PC-3 (cell line): ENCODE measurements around the gene SPATA46. TPM values are rescaled to one million over a fixed set of nuclear protein-coding genes. Genes with fewer than 3 reads are reported as not detected.

Source experiments
- ATAC-seq: fragments of 200-7000 bp; cut with Tn5 transposase; 2 replicates; pipeline ENCODE4 v1.9.1; 2020; ENCODE audit warnings: mild to moderate bottlenecking, moderate library complexity
- BruUV-seq: library from RNA; stranded (reverse); fragments of 400-500 nt; replicated peaks from 2 replicates; lab custom pipeline; 2021; lab: Mats Ljungman, UMichigan
- CTCF ChIA-PET: fragments of 300-600 bp; sonication (Branson Sonifier 250); formaldehyde crosslinking; loops from one replicate; lab custom pipeline; 2022; ENCODE audit warnings: antibody characterized with exemption; lab: Charles Lee
- POLR2A ChIA-PET: fragments of 300-600 bp; sonication (Branson Sonifier 250); formaldehyde crosslinking; loops from one replicate; lab custom pipeline; 2022; ENCODE audit warnings: antibody characterized with exemption; ENCODE audit not compliant: unreplicated experiment; lab: Charles Lee
- DNase-seq: peaks from one replicate; pipeline ENCODE4 v3.0.0-alpha.2; 2015
- H2AFZ ChIP-seq: fragments of 300-600 bp; sonication (generic); 2 replicates; pipeline ENCODE4 v1.6.0; 2016; ENCODE audit warnings: antibody characterized with exemption, low read length
- H3F3A ChIP-seq: fragments of 300-600 bp; sonication (generic); one replicate; pipeline ENCODE4 v1.6.0; 2017; ENCODE audit warnings: antibody characterized with exemption, low read length, control low read depth, mild to moderate bottlenecking; ENCODE audit not compliant: unreplicated experiment
- H3K27ac ChIP-seq: fragments of 300-600 bp; sonication (generic); 2 replicates; pipeline ENCODE4 v1.5.1; 2016; ENCODE audit warnings: mild to moderate bottlenecking, low read length
- H3K27me3 ChIP-seq: fragments of 300-600 bp; sonication (generic); 2 replicates; pipeline ENCODE4 v1.6.1; 2016; ENCODE audit warnings: low read length, mixed read lengths
- H3K36me3 ChIP-seq: fragments of 300-600 bp; sonication (generic); 2 replicates; pipeline ENCODE4 v1.6.1; 2016; ENCODE audit warnings: low read depth, mixed run types, low read length, mixed read lengths
- H3K4me1 ChIP-seq: fragments of 300-600 bp; sonication (generic); 2 replicates; pipeline ENCODE4 v1.5.1; 2016; ENCODE audit warnings: low read length; ENCODE audit not compliant: insufficient read depth
- H3K4me2 ChIP-seq: fragments of 300-600 bp; sonication (generic); 2 replicates; pipeline ENCODE4 v1.6.0; 2016; ENCODE audit warnings: low read length
- H3K4me3 ChIP-seq: fragments of 300-600 bp; sonication (generic); 2 replicates; pipeline ENCODE4 v1.5.1; 2016; ENCODE audit warnings: mild to moderate bottlenecking, low read length, mixed read lengths
- H3K79me2 ChIP-seq: fragments of 300-600 bp; sonication (generic); 2 replicates; pipeline ENCODE4 v1.6.1; 2017; ENCODE audit warnings: low read length, mixed read lengths
- H3K9ac ChIP-seq: fragments of 300-600 bp; sonication (generic); 2 replicates; pipeline ENCODE4 v1.6.0; 2016; ENCODE audit warnings: mild to moderate bottlenecking, low read length
- H3K9me2 ChIP-seq: fragments of 300-600 bp; sonication (generic); replicated peaks from 2 replicates; pipeline ENCODE4 v1.6.1; 2016; ENCODE audit warnings: mixed run types, low read length, mixed read lengths
- H3K9me3 ChIP-seq: fragments of 300-600 bp; sonication (generic); 2 replicates; pipeline ENCODE4 v1.6.1; 2016; ENCODE audit warnings: low read length, mixed read lengths
- H4K20me1 ChIP-seq: fragments of 300-600 bp; sonication (generic); 2 replicates; pipeline ENCODE4 v1.6.1; 2016; ENCODE audit warnings: low read length, mixed read lengths
- CTCF ChIP-seq: fragments of 300-600 bp; sonication (generic); conservative IDR thresholded peaks from 2 replicates; pipeline ENCODE4 v1.5.1; 2017; ENCODE audit warnings: antibody characterized with exemption, low read depth, mild to moderate bottlenecking, low read length
- EZH2 ChIP-seq: fragments of 300-600 bp; sonication (generic); IDR thresholded peaks from one replicate; pipeline ENCODE4 v1.6.1; 2017; ENCODE audit warnings: antibody characterized with exemption, mild to moderate bottlenecking, low read length; ENCODE audit not compliant: unreplicated experiment
- EZH2phosphoT487 ChIP-seq: fragments of 300-600 bp; sonication (generic); IDR thresholded peaks from 2 replicates; pipeline ENCODE4 v1.6.1; 2018; ENCODE audit warnings: mild to moderate bottlenecking, antibody characterized with exemption, low read length, borderline replicate concordance
- intact Hi-C: fragments of 100-400 bp; cut with micrococcal nuclease; formaldehyde crosslinking; loops from 2 replicates; pipeline ENCODE4 v1.9.0; 2023
- total RNA-seq: library from RNA; depleted of rRNA; stranded (reverse); fragments of >200 nt; gene quantifications from 2 replicates; pipeline ENCODE4 v1.2.3, GENCODE V29; 2014

Gene SPATA46
- total RNA-seq, 1 experiment from 2014 or later, result not detected

DNA sequence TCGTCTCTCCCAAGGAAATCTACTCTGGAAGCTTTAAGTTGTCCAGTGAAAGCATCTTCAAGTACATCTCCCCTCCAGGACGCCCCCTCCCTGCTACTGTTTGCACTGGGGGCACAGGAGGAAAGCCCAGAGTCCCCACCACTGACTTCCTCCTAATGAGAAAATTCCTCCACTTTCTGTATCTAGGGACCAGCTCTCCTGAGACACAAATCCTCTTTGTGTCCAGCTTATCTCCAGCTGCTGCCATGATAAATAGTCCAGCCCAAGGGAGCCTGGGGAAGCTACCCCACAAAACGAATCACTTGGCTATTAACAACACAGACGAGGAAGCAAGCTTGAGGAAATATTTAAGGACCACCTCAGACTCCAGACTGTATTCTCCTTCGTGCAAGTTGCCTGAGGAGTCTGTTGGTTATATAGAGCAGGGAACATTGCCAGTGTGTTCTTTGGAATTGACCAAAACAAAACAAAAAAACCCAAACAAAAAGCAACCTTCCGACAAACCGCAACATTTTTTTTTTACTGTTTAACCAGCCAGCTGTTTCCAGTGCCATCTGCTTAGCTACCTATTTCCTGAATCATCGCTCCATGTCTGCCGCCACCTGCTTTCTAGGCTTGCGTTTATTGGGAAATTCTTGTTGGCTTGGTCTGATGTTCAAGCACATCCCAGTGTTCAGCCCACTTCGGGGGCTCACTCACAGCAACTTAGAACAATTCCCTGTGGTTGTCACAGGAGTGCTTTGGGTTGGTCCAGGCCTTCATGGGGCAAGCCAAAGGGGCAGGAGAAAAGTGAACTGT lies 12.6 kb upstream of the SPATA46 start:
- Histone ChIP-seq H3K27ac (no peak overlapping the region), H3K79me2 (no peaks in the 10 kb centered on the region), H4K20me1 (no peaks in the 10 kb centered on the region), H3K4me2 (peak overlapping the region; percentile 61; the same call in 1 of the 2 replicates), H3K9ac (no peak overlapping the region), H3K9me3 (no peaks in the 10 kb centered on the region), H3K9me2 (no peaks in the 10 kb centered on the region), H3F3A (no peaks in the 10 kb centered on the region), H3K27me3 (no peaks in the 10 kb centered on the region), H3K36me3 (no peaks in the 10 kb centered on the region), H2AFZ (peak overlapping the region; percentile 14; the same call in 1 of the 2 replicates), H3K4me1 (peaks cover 11% of the 10 kb centered on the region), H3K4me3 (no peak overlapping the region)
- DNase-seq (peak; percentile 62), ATAC-seq (peak; percentile 42)
- intact Hi-C loops, result no loop called here
- TF ChIP-seq EZH2phosphoT487, result no peak
- ChIA-PET POLR2A (interaction anchor here (0.6 to 0.7 kb wide), 2 partner anchors 111 to 1608 kb away, joined by 4 read pairs; no protein-coding TSS in a partner anchor), CTCF (interaction anchor here (0.6 to 1.9 kb wide), 4 partner anchors 30 to 352 kb away, joined by 3 to 14 read pairs (median 3); no protein-coding TSS in a partner anchor)
- no TSS peak for BruUV-seq

GRCh38 chr1:162388615-162389014 lies 12.0 kb upstream of the SPATA46 start:
- Histone ChIP-seq H3K27me3 (no peaks in the 10 kb centered on the region), H3K79me2 (no peaks in the 10 kb centered on the region), H3K4me1 (peaks cover 11% of the 10 kb centered on the region), H3K9me3 (no peaks in the 10 kb centered on the region), H3K36me3 (no peaks in the 10 kb centered on the region), H2AFZ (no peak overlapping the region), H3K4me2 (no peak overlapping the region), H3F3A (no peaks in the 10 kb centered on the region), H4K20me1 (no peaks in the 10 kb centered on the region), H3K9me2 (no peaks in the 10 kb centered on the region), H3K4me3 (no peak overlapping the region), H3K9ac (no peak overlapping the region), H3K27ac (no peak overlapping the region)
- ChIA-PET CTCF (interaction anchor here (0.7 to 1.9 kb wide), 2 partner anchors 31 to 158 kb away, joined by 3 to 14 read pairs; no protein-coding TSS in a partner anchor), POLR2A (no interaction called here)
- DNase-seq, result no peak
- ATAC-seq, result no peak
- intact Hi-C loops, result no loop called here
- BruUV-seq, result no TSS peak
- TF ChIP-seq CTCF (no peak), EZH2phosphoT487 (no peak), EZH2 (no peak)

DNA sequence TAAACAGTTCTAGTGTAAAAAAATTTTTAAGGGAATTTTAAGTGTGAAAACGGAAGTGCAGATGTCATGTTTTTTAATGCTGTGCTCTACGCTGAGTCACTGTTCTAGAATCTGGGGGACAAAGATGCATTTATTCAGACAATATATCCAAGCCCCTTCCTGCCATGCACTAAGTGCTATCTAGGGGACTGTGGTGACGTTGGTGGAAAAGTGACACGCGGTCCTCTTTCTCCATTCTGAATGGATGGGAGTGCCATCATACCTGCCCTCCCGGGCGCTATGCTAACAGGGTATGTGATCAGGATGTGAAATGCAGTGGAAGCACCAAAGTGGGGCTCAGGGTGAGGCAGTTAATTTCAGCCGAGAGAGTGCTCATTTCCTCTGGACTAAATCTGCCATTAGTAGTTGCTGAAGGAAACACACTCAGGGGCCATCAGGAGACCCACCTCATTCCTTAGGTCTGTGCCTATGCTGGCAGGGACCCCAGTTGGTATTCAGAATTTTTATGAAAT lies 11.5 kb upstream of the SPATA46 start:
- no peak overlapping the region for H3K27ac ChIP-seq

More for the DNA sequence above, 11.5 kb upstream of the SPATA46 start:
- no peak overlapping the region for H2AFZ ChIP-seq
- TF ChIP-seq EZH2 (no peak), CTCF (no peak), EZH2phosphoT487 (no peak)
- H3K79me2 ChIP-seq, result no peaks in the 10 kb centered on the region
- no peaks in the 10 kb centered on the region for H3K27me3 ChIP-seq
- intact Hi-C loops, result no loop called here
- H3K9me3 ChIP-seq, result no peaks in the 10 kb centered on the region
- CTCF ChIA-PET, result interaction anchor here (1.9 kb wide), 1 partner anchor 30 kb away, joined by 14 read pairs; no protein-coding TSS in a partner anchor
- H3F3A ChIP-seq, result no peaks in the 10 kb centered on the region
- no peak overlapping the region for H3K4me2 ChIP-seq
- POLR2A ChIA-PET, result no interaction called here
- ATAC-seq (no peak), DNase-seq (no peak)
- H3K4me1 ChIP-seq, result peaks cover 11% of the 10 kb centered on the region
- no peaks in the 10 kb centered on the region for H4K20me1 ChIP-seq
- H3K9ac ChIP-seq, result no peak overlapping the region
- H3K4me3 ChIP-seq, result no peak overlapping the region
- no peaks in the 10 kb centered on the region for H3K9me2 ChIP-seq
- no TSS peak for BruUV-seq
- H3K36me3 ChIP-seq, result no peaks in the 10 kb centered on the region
